HepG2 (cell line): ENCODE results near the gene ASB9. TPM values are rescaled to one million over a fixed set of nuclear protein-coding genes. Genes with fewer than 3 reads are reported as not detected.

ENCODE experiments used
- CEBPG ChIP-seq: IDR thresholded peaks from 2 replicates; pipeline ENCODE4 v1.6.1; 2016
- FIP1L1 ChIP-seq: fragments of 200-400 bp; formaldehyde crosslinking; IDR thresholded peaks from 2 replicates; pipeline ENCODE4 v1.6.1; 2018; ENCODE audit warnings: low read depth, mild to moderate bottlenecking, low read length, moderate library complexity, borderline replicate concordance; ENCODE audit not compliant: insufficient read depth
- FOXC1 ChIP-seq: sonication (generic); formaldehyde crosslinking; IDR thresholded peaks from 2 replicates; pipeline ENCODE4 v1.8.0; 2022; ENCODE audit warnings: mild to moderate bottlenecking, missing genetic modification reagents, borderline replicate concordance
- IRF2 ChIP-seq: IDR thresholded peaks from 2 replicates; pipeline ENCODE4 v1.6.1; 2018; ENCODE audit warnings: missing genetic modification reagents, missing compliant biosample characterization
- POLR2G ChIP-seq: fragments of 200-400 bp; formaldehyde crosslinking; IDR thresholded peaks from 2 replicates; pipeline ENCODE4 v1.6.1; 2018; ENCODE audit warnings: mild to moderate bottlenecking, low read depth, low read length, moderate library complexity
- RFX5 ChIP-seq: IDR thresholded peaks from 2 replicates; pipeline ENCODE4 v1.6.1; 2011; ENCODE audit warnings: low read depth, low read length, improper control_type of control experiment
- SATB2 ChIP-seq: sonication (generic); formaldehyde crosslinking; IDR thresholded peaks from 2 replicates; pipeline ENCODE4 v1.5.0; 2020; ENCODE audit warnings: missing genetic modification reagents
- SRSF4 ChIP-seq: fragments of 200-400 bp; formaldehyde crosslinking; IDR thresholded peaks from one replicate; pipeline ENCODE4 v1.6.1; 2018; ENCODE audit warnings: mild to moderate bottlenecking, low read depth, low read length, moderate library complexity; ENCODE audit not compliant: poor library complexity, severe bottlenecking
- TOE1 ChIP-seq: sonication (generic); formaldehyde crosslinking; IDR thresholded peaks from 2 replicates; pipeline ENCODE4 v1.4.0; 2020; ENCODE audit warnings: mild to moderate bottlenecking, missing genetic modification reagents
- ZFP36 ChIP-seq: fragments of 150-350 bp; IDR thresholded peaks from 2 replicates; pipeline ENCODE4 v1.6.1; 2018; ENCODE audit warnings: borderline replicate concordance, low read length, low read depth; ENCODE audit not compliant: partially characterized antibody
- ZMYM2 ChIP-seq: sonication (generic); formaldehyde crosslinking; IDR thresholded peaks from 2 replicates; pipeline ENCODE4 v1.8.0; 2022; ENCODE audit warnings: mild to moderate bottlenecking, missing genetic modification reagents
- ZNF234 ChIP-seq: sonication (generic); formaldehyde crosslinking; conservative IDR thresholded peaks from 2 replicates; pipeline ENCODE4 v1.5.1; 2020; ENCODE audit warnings: mild to moderate bottlenecking, missing genetic modification reagents
- ZNF282 ChIP-seq: fragments of 450-650 bp; IDR thresholded peaks from 2 replicates; pipeline ENCODE4 v1.6.1; 2018; ENCODE audit not compliant: partially characterized antibody
- ZNF331 ChIP-seq: sonication (generic); formaldehyde crosslinking; IDR thresholded peaks from 2 replicates; pipeline ENCODE4 v1.4.0; 2020; ENCODE audit warnings: missing genetic modification reagents
- ZNF33A ChIP-seq: sonication (generic); formaldehyde crosslinking; IDR thresholded peaks from 2 replicates; pipeline ENCODE4 v1.5.1; 2020; ENCODE audit warnings: missing genetic modification reagents, mild to moderate bottlenecking, moderate library complexity, borderline replicate concordance
- ZNF350 ChIP-seq: sonication (generic); formaldehyde crosslinking; IDR thresholded peaks from 2 replicates; pipeline ENCODE4 v1.4.0; 2020; ENCODE audit warnings: mild to moderate bottlenecking, low read depth, missing genetic modification reagents, borderline replicate concordance
- ZNF552 ChIP-seq: sonication (generic); formaldehyde crosslinking; IDR thresholded peaks from 2 replicates; pipeline ENCODE4 v1.9.0; 2022; ENCODE audit warnings: missing genetic modification reagents, mild to moderate bottlenecking, borderline replicate concordance
- ZNF562 ChIP-seq: sonication (generic); formaldehyde crosslinking; IDR thresholded peaks from 2 replicates; pipeline ENCODE4 v1.8.0; 2022; ENCODE audit warnings: missing genetic modification reagents, borderline replicate concordance
- ZNF747 ChIP-seq: sonication (generic); formaldehyde crosslinking; IDR thresholded peaks from 2 replicates; pipeline ENCODE4 v1.8.1; 2023; ENCODE audit warnings: missing genetic modification reagents, mild to moderate bottlenecking, borderline replicate concordance
- ZNF788 ChIP-seq: sonication (generic); formaldehyde crosslinking; IDR thresholded peaks from 2 replicates; pipeline ENCODE4 v1.5.0; 2020; ENCODE audit warnings: mild to moderate bottlenecking, missing genetic modification reagents, borderline replicate concordance
- polyA plus RNA-seq, 8 experiments: library from polyadenylated mRNA; depleted of rRNA in 3 of 8; stranded (reverse) in 7 of 8; unstranded in 1 of 8; fragments of >200 nt; fragmentation: Illumina TruSeq in 4 of 8; extraction: Trizol in 4 of 8; gene quantifications; 2 replicates each; pipeline versions ENCODE4 v1.2.1 to v1.2.3, GENCODE V29; 2011 to 2016; ENCODE audit warnings: low read depth in 4 of 8, missing spikeins in 1 of 8, mixed read lengths in 1 of 8; ENCODE audit not compliant: insufficient read depth in 1 of 8
- total RNA-seq, 5 experiments: library from RNA; depleted of rRNA; stranded (reverse); fragments of >200 nt; fragmentation: Illumina TruSeq; extraction: Trizol; gene quantifications; 2 replicates each; pipeline ENCODE4 v1.2.3, GENCODE V29; 2016; ENCODE audit warnings: low read depth in 1 of 5
- TF ChIP-seq, protein P1 (sequence below): sonication (generic); formaldehyde crosslinking; IDR thresholded peaks from 2 replicates; pipeline ENCODE4 v1.4.0; 2020; ENCODE audit warnings: mild to moderate bottlenecking, missing genetic modification reagents
- TF ChIP-seq, protein P2 (sequence below): IDR thresholded peaks from 2 replicates; pipeline ENCODE4 v1.6.1; 2012; ENCODE audit warnings: low read depth, low read length, improper control_type of control experiment
- TF ChIP-seq, protein P3 (sequence below): sonication (generic); formaldehyde crosslinking; IDR thresholded peaks from 2 replicates; pipeline ENCODE4 v1.8.1; 2023; ENCODE audit warnings: missing genetic modification reagents, mild to moderate bottlenecking, borderline replicate concordance
- TF ChIP-seq, protein P4 (sequence below): sonication (generic); formaldehyde crosslinking; conservative IDR thresholded peaks from 2 replicates; pipeline ENCODE4 v1.8.1; 2023; ENCODE audit warnings: missing genetic modification reagents

ASB9 gene
- total and polyA plus RNA-seq, 2 of the 13 experiments (the other 11 are each of a cell fraction or from before 2014, with no cell fraction given) = 4.2 to 13.8 TPM

DNA sequence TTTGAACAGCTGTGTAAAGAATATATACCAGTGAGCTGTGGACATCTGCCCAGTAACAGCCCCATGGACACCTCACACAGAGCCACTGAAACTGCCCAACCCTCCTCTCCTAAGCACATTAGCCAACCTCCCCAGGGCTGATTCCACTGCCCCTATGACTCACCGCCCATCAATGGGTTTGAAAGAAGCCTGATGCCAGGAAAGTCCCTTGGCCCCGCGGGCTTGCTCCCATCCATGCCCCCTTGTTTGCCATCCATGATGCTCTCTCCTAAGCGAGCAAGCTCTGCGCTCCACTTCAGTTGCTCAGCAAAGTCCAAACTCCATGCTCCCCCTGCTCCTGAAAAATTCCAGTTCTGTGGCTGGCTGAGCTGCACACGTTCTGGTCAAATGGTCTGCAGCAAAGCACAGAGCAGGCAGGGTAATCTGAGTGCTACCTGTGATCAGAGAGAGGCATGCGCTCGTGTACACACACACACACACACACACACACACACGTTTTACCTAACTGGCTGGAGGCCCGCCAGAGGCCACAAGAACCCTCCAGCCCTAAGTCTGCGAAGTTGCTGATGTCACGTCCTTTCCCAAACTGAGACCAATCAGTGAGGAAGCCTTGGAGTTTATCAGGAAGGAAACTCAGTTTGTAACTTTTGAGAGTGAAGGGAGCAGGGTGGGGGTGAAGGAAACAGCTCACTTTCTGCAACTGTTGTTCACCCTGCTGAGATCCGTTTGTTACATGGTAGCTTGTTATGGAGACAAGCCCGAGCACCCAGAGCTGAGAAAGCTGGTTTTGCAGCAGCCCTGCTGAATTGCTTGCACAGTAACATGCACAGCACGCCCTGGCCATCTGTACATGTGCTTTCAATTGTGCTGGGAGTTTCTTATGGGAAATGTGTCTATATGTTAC, at the start of gene ASB9 (continued):
- TF ChIP-seq, protein P1, sequence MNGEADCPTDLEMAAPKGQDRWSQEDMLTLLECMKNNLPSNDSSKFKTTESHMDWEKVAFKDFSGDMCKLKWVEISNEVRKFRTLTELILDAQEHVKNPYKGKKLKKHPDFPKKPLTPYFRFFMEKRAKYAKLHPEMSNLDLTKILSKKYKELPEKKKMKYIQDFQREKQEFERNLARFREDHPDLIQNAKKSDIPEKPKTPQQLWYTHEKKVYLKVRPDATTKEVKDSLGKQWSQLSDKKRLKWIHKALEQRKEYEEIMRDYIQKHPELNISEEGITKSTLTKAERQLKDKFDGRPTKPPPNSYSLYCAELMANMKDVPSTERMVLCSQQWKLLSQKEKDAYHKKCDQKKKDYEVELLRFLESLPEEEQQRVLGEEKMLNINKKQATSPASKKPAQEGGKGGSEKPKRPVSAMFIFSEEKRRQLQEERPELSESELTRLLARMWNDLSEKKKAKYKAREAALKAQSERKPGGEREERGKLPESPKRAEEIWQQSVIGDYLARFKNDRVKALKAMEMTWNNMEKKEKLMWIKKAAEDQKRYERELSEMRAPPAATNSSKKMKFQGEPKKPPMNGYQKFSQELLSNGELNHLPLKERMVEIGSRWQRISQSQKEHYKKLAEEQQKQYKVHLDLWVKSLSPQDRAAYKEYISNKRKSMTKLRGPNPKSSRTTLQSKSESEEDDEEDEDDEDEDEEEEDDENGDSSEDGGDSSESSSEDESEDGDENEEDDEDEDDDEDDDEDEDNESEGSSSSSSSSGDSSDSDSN (CRISPR knock-in tag) = peak; percentile 23; the same call in 1 of the 2 replicates
- TF ChIP-seq, protein P2, sequence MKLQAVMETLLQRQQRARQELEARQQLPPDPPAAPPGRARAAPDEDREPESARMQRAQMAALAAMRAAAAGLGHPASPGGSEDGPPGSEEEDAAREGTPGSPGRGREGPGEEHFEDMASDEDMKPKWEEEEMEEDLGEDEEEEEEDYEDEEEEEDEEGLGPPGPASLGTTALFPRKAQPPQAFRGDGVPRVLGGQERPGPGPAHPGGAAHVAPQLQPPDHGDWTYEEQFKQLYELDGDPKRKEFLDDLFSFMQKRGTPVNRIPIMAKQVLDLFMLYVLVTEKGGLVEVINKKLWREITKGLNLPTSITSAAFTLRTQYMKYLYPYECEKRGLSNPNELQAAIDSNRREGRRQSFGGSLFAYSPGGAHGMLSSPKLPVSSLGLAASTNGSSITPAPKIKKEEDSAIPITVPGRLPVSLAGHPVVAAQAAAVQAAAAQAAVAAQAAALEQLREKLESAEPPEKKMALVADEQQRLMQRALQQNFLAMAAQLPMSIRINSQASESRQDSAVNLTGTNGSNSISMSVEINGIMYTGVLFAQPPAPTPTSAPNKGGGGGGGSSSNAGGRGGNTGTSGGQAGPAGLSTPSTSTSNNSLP = no peak
- TF ChIP-seq ZNF331 (CRISPR knock-in tag) = no peak
- TF ChIP-seq, protein P3, sequence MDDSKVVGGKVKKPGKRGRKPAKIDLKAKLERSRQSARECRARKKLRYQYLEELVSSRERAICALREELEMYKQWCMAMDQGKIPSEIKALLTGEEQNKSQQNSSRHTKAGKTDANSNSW (CRISPR knock-in tag) = no peak
- no peak for TF ChIP-seq FOXC1 (CRISPR knock-in tag)
- TF ChIP-seq ZNF350 = no peak
- no peak; the same call in 1 of the 2 replicates for TF ChIP-seq CEBPG (CRISPR knock-in tag)
- no peak for TF ChIP-seq ZMYM2 (CRISPR knock-in tag)
- TF ChIP-seq SRSF4 = no peak
- TF ChIP-seq SATB2 (CRISPR knock-in tag) = no peak
- no peak for TF ChIP-seq ZNF33A
- no peak for TF ChIP-seq ZNF234 (CRISPR knock-in tag)
- TF ChIP-seq IRF2 (CRISPR knock-in tag) = no peak
- no peak for TF ChIP-seq ZNF562 (CRISPR knock-in tag)
- no peak for TF ChIP-seq FIP1L1
- peak; percentile 93 for TF ChIP-seq RFX5
- TF ChIP-seq, protein P4, sequence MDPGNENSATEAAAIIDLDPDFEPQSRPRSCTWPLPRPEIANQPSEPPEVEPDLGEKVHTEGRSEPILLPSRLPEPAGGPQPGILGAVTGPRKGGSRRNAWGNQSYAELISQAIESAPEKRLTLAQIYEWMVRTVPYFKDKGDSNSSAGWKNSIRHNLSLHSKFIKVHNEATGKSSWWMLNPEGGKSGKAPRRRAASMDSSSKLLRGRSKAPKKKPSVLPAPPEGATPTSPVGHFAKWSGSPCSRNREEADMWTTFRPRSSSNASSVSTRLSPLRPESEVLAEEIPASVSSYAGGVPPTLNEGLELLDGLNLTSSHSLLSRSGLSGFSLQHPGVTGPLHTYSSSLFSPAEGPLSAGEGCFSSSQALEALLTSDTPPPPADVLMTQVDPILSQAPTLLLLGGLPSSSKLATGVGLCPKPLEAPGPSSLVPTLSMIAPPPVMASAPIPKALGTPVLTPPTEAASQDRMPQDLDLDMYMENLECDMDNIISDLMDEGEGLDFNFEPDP (CRISPR knock-in tag) = no peak
- peak; percentile 51; the same call in 1 of the 2 replicates for TF ChIP-seq ZNF788 (CRISPR knock-in tag)
- TF ChIP-seq ZNF552 (CRISPR knock-in tag) = no peak
- TF ChIP-seq ZNF282 = no peak
- TF ChIP-seq POLR2G = no peak
- no peak for TF ChIP-seq ZFP36
- TF ChIP-seq TOE1 (CRISPR knock-in tag) = no peak
- TF ChIP-seq ZNF747 = no peak
